ENCODE results near the gene CYP4F2.
"Not testable (repeated sequence)": the region's sequence is repeated elsewhere in the genome, so short reads cannot be mapped to it uniquely, and the experiment has no call there.

Gene CYP4F2, protein sequence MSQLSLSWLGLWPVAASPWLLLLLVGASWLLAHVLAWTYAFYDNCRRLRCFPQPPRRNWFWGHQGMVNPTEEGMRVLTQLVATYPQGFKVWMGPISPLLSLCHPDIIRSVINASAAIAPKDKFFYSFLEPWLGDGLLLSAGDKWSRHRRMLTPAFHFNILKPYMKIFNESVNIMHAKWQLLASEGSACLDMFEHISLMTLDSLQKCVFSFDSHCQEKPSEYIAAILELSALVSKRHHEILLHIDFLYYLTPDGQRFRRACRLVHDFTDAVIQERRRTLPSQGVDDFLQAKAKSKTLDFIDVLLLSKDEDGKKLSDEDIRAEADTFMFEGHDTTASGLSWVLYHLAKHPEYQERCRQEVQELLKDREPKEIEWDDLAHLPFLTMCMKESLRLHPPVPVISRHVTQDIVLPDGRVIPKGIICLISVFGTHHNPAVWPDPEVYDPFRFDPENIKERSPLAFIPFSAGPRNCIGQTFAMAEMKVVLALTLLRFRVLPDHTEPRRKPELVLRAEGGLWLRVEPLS

DNA sequence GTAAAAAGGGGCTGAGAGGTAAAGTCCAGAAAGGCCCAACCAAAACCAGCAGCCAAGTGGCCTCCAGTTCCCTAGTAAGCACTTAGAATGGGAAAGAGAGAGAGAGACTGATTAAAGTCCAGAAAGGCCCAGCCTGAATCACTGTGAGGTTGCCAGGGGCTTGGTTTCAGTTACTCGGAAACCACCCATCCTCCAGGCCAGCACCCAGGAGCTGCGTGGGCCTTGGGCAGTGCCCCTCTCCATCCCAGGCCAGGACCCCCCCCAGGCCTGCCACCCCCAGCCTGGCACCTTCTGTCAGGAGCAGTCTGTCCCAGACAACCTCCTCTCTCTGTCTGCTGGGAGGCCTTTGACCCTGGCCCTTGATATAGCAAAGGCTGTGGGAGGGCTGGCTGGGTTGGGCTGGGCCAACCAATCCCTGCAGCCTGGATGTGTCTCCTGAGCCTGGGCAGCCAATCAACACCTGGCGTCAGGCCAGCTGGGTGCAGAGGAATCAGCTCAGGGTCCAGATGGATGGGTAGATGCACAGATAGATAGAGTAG is at the start of gene CYP4F2:
Gene CYP4F2, minus strand, starts transcription at position 337 of the 539 bp plus-strand sequence. CDS start 463 bp downstream, outside the sequence.
- no peak for DNase-seq

DNA sequence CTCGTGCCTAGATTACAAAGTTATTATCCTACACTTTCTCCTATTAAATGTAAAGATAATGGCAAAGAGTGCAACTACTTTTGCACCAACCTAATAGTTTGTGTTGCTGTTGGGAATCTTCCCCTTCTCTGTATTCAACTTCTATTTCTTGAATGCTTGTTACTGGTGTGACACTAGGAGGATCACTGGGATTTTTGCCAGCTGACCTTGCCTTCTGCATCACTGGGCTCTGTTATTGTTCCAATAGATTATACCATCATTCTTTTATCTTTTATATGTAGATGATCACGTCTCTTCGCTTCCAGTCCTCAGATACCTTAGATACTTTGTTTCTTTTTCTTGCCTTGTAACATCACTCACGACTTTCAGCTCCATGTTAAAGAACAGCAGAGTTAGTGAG is 47.4 kb upstream of the CYP4F2 start:
- no peak for DNase-seq

DNA sequence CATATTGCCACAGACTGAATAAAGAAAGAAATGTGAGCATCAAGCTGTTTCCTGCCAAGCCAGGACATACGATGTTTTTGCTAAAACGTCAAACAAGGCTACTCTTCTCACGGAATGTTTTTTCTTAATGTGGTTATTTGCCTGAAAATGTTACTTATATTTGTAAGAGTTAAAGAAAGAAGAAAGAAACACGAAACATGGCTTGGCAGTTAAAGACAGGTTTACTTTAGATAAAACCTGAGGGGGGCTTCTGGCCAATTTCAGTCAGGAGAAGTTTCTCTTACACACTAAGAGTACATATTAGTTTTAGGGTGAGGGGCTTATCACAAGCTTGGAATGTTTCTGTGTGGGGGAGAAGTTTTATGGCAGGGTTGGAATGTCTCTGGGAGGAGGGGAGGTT is 46.5 kb upstream of the CYP4F2 start:
- DNase-seq, result no peak

DNA sequence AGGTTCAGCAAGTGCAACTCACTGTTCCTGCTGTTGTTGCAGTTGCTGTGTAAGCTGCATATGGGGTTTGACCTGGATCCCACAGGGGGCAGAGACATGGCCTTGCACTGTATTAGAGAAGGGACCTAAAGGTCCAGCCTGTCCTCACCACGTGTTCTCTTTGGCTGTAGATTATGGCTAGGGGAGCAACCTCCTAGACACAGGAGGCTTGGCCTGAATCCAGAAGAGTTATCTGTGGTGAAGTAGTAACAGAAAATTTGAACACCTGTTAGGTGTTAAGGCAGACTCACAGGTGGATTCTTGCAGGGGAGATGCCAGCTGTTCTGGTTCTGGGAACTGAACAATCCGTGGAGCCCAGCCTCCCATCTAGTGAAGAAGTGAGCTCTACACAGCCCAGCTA is 39.9 kb upstream of the CYP4F2 start:
- no peak for DNase-seq

DNA sequence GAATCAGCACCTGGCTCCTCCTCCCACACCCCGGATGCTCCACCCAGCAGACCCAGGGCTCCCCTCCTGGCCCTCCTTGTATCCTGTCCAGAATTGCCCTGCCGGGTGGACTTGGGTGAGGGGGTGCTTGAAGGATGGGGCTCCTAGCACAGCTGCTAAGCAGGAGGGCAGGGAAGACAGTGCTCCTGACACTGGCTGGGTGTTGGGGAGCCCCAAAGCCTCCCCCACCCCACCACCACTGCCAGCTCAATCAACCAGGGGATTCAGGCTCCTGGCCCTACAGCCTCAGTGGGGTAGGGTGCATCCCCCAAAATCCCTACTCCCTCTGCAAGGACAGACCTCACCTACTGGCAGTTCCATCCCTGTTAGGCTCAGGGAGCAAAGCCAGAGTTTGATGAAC is 39.1 kb upstream of the CYP4F2 start:
- no peak for DNase-seq

DNA sequence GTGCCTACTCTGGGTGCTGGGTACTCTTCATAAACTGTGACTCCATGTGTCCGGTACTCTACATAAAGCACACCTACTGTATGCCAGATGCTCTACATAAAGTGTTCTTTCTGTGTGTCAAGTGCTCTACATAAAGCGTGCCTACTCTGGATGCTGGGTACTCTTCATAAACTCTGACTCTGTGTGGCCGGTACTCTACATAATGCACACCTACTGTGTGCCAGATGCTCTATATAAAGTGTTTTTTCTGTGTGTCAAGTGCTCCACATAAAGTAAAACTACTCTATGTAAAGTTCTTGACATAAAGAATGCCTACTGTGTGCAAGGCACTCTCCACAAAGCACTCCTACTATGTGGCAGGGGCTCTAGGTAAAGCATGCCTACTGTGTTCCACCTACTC is 38.3 kb upstream of the CYP4F2 start:
- DNase-seq, result no peak

DNA sequence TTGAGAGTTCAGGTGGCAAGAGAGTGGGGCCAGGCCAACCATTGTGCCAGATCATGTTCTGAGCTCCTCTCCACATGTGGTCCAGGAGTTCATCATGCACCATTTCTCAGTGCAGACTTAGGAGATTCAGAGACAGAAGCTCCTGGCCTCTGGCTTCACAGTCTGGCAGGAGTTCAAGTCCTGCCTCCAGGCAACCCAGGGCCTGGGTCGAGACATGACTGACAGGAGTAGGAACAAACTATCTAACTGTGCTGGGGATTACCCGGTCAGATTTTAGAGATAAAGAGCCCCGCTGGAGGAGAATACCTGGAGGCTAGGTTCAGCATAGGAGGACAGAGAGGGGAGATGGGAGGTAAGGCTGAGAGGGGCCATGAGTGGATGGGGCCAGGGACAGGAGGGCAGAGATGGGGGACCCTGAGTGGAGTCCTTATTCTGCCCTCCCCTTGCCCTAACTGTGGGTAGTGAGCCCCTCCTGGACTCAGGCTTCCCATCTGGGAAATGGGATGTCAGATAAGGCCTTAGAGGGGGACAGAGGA is 37.4 kb upstream of the CYP4F2 start:
- DNase-seq, result no peak

DNA sequence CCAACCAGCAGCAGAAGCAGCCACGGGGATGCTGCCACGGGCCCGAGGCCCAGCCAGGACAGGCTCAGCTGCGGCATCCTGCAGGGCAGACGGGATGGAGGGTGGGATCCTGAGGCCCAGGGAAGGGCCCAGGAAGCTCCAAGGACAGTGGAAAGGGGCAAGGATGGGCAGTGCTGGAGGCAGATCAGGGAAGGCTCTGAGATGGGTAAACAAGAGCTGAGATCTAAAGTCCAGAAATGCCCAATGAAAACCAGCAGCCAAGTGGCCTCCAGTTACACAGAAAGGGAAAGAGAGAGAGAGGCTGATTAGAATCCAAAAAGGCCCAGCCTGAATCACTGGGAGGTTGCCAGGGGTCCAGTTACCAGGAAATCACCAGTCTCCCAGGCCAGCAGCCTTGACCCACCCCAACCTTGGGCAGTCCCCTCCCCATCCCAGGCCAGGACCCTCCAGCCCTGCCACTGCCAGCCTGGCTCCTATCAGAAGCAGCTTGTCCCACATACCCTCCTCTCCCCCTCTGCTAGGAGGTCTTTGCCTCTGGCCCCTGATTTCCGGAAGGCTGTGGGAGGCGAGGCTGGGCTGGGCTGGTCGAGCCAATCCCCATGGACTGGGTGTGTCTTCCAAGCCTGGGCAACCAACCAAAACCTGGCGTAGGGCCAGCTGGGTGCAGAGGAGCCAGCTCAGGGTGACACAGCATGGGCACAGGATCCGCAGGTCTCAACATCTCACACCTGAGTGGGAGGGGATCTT is 36.6 kb upstream of the CYP4F2 start, which contains the start of gene CYP4F11:
Gene CYP4F11, minus strand, starts transcription at position 198 of the 747 bp plus-strand sequence. Its CDS starts 121 bp downstream, at position 77.
- no peak for DNase-seq

DNA sequence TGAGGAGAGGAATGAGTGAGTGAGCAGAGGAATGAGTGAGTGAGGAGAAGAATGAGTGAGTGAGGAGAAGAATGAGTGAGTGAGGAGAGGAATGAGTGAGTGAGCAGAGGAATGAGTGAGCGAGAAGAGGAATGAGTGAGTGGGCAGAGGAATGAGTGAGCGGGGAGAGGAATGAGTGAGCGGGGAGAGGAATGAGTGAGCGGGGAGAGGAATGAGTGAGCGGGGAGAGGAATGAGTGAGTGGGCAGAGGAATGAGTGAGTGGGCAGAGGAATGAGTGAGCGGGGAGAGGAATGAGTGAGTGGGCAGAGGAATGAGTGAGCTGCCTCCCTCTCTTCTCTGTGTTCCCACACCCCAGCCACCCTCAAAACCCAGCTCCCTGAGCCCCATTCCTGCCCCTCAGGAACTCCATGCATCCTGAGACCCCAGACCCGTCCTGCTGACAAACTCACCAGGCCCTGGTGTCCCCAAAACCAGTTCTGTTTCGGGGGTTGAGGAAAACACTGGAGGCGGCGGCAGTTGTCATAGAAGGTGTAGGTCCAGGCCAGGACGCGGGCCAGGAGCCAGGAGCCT is 36.0 kb upstream of the CYP4F2 start:
- DNase-seq, result not testable (repeated sequence)

DNA sequence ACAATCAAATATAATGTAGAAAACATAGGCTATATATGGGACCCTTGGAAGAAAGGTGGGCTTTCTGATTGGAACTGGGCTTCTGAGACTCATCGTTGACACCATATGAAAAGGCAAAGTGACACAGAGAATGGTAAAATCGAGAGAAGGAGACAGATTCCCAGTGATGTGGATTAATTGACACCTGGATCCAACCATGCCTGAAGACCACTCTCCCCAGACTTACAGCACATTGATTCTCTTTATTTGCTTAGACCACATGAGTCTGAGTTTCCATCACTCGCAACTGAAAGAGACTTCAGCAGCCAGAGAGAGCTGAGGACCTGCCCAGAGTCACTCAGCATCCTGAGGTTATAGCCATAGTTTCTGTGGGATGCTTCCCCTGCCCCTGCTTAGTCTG is 30.4 kb upstream of the CYP4F2 start:
- DNase-seq, result no peak

DNA sequence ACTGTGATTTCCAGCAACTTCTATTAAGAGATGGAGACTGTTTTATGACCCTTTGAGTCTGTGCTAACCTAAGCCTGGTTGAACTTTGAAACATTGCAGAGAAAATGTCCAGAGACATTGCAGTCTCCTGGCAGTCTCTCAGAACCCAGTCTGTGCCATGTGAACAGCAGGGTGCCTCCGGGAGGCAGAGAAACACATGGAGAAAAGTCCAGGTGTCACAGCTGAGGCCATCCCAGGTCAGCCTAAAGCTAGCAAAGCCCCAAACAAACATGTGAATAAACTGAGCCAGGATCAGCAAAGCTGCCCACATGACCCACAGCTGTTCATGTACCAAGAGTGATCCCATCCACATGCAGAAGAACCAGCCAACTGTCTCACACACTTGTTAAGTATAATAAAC is 28.6 kb upstream of the CYP4F2 start:
- DNase-seq, result no peak

DNA sequence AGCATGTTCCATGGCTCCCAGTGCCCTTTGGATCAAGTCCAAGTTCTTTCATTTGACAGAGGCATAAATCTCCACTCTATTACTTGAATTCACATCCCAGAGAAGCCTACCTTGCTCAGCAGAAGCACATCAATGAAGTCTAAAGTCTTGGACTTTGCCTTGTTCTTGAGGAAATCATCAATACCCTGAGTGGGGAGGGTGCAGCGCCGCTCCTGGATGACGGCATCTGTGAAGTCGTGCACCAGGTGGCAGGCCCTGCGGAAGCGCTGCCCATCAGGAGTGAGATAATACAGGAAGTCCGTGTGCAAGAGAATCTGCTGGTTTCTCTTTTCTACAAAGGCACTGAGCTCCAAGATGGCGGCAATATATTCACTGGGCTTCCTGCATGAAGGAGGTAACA is 25.8 kb upstream of the CYP4F2 start:
- no peak for DNase-seq

DNA sequence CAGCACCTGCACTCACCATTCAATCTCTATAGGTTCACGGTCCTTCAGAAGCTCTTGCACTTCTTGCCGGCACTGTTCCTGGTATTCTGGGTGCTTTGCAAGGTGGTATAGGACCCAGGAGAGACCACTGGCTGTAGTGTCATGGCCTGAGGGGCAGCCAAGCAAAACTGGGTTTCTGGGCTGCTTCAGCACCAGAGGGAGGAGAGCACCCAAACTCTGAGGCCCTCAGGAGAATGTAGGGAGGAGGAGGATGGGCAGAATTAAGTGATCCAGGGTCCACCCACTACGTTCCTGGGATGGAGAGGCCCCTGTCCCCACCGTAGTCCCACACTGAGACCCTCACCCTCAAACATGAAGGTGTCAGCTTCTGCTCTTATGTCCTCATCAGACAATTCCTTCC is 24.1 kb upstream of the CYP4F2 start:
- DNase-seq, result no peak

DNA sequence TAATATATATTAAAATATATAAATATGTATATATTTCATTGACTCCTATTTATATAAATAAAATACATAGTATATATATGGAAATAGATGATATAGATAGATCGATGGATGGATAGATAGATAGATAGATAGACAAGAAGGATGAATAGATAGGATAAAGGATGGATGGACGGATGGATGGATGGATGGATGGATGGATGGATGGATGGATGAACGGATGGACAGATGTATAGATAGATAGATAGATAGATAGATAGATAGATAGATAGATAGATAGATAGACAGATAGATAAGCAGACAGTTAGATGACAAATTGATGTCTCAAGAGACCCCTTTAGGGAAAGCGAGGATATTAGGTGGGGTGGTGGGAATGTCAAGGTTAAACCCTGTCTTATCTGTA is 21.4 kb upstream of the CYP4F2 start:
- no peak for DNase-seq

DNA sequence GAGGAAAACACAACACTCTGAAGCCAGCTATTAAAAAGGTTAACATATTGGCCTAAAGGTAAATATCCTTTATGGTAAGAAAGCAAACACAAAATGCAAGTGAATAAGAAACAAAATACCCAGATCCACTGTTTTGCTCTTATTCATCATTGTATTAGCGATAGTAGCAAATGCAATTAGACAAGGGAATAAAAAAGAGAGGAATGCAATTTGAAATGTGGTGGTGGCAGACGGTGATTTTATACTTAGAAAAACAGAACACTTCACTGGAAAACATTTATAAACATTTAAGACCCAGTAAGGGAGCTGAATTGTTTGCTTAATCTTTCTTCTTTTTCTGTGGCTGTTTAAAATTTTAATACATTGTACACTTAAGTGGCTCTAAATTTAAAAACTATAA is 17.2 kb upstream of the CYP4F2 start:
- DNase-seq, result no peak

DNA sequence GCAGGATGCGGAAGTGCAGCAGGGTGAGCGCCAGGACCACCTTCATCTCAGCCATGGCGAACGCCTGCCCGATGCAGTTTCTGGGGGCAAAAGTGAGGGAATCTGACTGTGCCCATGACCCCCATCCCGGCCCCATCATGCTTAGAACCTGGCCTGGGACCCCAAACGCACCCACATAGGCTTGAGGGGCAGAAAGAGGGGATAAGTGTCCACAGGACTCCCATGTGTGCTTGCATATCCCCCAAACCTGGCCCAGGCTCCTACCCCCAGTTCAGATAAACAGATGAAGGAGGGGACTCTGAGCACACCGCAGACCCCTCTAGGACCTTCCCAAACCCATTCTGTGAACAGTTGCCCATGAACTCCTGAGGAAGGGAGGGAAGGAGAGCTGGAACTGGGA is 16.0 kb upstream of the CYP4F2 start:
- DNase-seq, result no peak

DNA sequence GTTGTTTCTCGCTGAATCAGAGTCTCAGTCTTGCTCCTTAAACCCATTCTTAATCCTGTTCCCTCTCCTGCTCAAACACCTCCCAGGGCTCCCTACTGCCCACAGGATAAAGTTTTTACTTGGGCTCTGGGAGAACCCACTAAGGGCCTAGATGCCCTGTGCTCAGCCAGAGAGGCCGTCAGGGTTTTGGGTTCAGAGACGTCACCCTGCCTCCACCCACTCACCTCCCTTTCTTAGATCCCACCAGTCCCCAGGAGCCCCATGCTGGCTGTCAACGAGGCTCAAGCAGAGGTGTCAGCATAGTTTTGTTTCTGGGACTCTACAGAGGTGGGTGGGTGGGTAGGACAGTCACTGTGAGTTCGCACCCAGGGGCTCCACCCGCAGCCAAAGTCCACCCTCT is 15.5 kb upstream of the CYP4F2 start:
- no peak for DNase-seq

DNA sequence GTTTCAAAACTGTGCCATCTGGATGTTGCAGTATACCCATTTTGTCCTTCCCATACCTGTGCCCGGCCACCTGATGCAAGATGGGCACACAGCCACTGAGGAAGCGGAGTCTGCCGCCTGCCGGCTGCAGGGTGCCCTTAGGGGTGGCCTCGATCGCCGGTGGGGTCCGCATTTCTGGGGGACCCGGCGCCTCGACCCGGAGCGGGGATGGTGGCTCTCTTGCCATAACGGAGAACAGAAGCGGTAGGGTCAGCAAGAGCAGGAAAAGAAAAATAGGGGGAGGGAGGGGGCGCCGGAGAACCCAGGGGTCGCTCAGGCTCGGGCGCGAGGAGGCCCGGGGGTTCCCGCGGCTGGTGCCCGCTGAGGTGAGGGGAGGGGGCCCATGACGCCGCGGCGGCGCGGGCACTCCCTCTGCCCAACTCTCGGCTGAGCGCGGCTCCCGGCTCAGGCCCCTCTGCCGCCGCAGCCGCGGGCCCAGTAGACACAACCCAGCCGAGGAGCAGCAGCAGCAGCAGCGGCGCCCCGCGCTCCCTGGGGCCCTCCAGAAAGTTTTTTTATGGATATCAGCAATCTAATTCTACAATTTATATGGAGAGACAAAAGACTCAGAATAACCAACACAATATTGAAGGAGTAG is 13.8 kb upstream of the CYP4F2 start:
- no peak for DNase-seq

DNA sequence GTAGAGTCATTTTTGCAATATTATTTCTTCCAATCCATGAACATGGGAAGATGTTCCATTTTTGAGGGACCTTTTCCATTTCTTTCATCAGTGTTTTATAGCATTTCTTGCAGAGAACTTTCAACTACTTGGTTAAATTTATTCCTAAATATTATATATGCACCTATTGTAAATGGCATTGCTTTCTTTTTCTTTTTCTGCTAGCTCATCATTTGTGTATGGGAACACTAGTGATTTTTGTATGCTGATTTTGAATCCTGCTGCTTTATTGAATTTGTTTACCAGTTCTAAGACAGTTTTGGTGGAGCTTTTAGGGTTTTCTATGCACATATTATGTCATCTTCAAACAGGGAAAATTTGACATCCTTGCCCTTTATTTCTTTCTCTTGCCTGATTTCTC is 7.2 kb upstream of the CYP4F2 start:
- no peak for DNase-seq

DNA sequence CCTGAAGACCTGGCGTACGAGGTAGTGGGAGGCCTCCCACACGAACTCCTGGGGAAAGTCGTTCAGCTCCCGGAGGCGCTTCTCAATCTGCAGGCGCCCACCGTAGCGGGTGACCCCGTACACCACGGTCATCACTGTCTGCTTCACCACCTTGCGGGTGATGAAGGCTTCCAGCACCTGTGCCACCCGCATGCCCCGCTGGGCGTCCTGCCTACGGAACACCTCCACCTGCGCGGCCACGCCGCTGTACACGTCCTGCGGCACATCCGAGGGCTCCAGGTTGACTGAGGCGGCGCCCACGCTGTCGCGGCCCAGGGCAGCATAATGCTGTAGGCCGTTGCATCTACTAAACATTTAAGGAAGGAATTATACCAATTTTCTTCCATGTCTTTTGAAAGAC is 5.0 kb upstream of the CYP4F2 start:
- DNase-seq, result not testable (repeated sequence)

DNA sequence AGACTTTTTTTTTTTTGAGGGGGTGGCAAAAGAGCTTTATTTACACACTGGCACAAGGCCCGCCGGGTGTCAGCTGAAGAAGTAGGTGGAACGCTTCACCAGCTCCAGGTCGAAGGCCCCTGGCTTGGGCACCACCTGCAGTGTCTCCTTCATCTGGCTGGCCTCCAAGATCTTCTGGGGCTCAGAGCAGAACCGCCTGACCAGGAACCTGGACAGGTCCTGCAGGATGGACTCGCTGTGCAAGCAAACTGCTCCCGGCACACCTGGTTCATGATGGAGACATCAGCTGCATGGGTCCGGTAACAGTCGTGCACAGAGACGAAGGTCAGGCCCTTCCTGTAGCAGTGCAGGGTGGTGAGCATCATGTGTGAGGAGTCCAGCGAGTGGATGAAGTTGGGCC is 4.4 kb upstream of the CYP4F2 start:
- no peak for DNase-seq

DNA sequence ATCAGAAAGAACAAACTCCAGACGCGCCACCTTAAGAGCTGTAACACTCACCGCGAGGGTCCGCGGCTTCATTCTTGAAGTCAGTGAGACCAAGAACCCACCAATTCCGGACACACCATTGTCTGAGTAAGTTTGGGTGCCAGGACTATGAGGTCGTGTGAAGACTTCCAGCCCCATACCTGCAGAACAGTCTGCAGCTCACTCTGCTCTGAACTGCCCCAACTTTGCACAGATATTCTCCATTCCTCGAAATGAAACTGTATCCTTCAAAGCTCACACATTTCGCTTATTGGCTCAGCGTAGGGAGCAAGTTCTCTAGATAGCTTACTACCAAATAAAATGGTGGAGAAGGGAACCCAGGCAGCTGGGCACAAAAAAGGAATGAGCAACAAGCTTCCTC is 2.6 kb upstream of the CYP4F2 start:
- DNase-seq, result no peak

DNA sequence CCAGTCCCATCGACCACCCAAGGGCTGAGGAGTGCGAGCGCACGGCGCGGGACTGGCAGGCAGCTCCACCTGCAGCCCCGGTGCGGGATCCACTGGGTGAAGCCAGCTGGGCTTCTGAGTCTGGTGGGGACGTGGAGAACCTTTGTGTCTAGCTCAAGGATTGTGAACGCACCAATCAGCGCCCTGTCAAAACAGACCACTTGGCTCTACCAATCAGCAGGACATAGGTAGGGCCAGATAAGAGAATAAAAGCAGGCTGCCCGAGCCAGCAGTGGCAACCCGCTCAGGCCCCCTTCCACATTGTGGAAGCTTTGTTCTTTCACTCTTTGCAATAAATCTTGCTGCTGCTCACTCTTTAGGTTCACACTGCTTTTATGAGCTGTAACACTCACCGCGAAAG is 2.2 kb upstream of the CYP4F2 start:
- DNase-seq, result not testable (repeated sequence)
